Ishikawa (cell line): Measurements from ENCODE around the gene CBX4.

Experiments
- CEBPB ChIP-seq: IDR thresholded peaks from 2 replicates; pipeline ENCODE4 v1.6.1; 2012
- CREB1 ChIP-seq: IDR thresholded peaks from 2 replicates; pipeline ENCODE4 v1.6.1; 2012; ENCODE audit warnings: low read depth
- EGR1 ChIP-seq: IDR thresholded peaks from 2 replicates; pipeline ENCODE4 v1.6.1; 2012
- EP300 ChIP-seq: IDR thresholded peaks from 2 replicates; pipeline ENCODE4 v1.6.1; 2012; ENCODE audit warnings: borderline replicate concordance
- FOXM1 ChIP-seq: IDR thresholded peaks from 2 replicates; pipeline ENCODE4 v1.6.1; 2012; ENCODE audit warnings: low read depth, borderline replicate concordance
- MAX ChIP-seq: IDR thresholded peaks from 2 replicates; pipeline ENCODE4 v1.6.1; 2012
- NFIC ChIP-seq: IDR thresholded peaks from 2 replicates; pipeline ENCODE4 v1.6.1; 2012
- RAD21 ChIP-seq: IDR thresholded peaks from 2 replicates; pipeline ENCODE4 v1.6.1; 2012; ENCODE audit warnings: low read depth
- REST ChIP-seq: IDR thresholded peaks from 2 replicates; pipeline ENCODE4 v1.6.1; 2012; ENCODE audit warnings: low read depth, mild to moderate bottlenecking
- TAF1 ChIP-seq: IDR thresholded peaks from 2 replicates; pipeline ENCODE4 v1.6.1; 2012; ENCODE audit warnings: low read depth, mild to moderate bottlenecking
- TCF12 ChIP-seq: IDR thresholded peaks from 2 replicates; pipeline ENCODE4 v1.6.1; 2012; ENCODE audit warnings: low read depth
- TEAD4 ChIP-seq: IDR thresholded peaks from 2 replicates; pipeline ENCODE4 v1.6.1; 2012
- USF1 ChIP-seq: IDR thresholded peaks from 2 replicates; pipeline ENCODE4 v1.6.1; 2012
- YY1 ChIP-seq: IDR thresholded peaks from 2 replicates; pipeline ENCODE4 v1.6.1; 2012; ENCODE audit warnings: low read depth
- ZBTB7A ChIP-seq: IDR thresholded peaks from 2 replicates; pipeline ENCODE4 v1.6.1; 2012; ENCODE audit warnings: low read depth

Gene CBX4

GRCh38 chr17:79824893-79825579 is 14.2 kb downstream of the CBX4 start:
- TF ChIP-seq NFIC (no peak), ZBTB7A (no peak), EGR1 (no peak), TEAD4 (no peak), MAX (no peak), CREB1 (no peak), REST (no peak), TAF1 (no peak), RAD21 (no peak), EP300 (no peak), FOXM1 (no peak), YY1 (no peak), CEBPB (no peak), USF1 (no peak), TCF12 (no peak)

- TF ChIP-seq EP300 (no peak), MAX (no peak), TAF1 (no peak), NFIC (no peak), REST (no peak), EGR1 (no peak), TEAD4 (no peak), RAD21 (no peak), YY1 (no peak), CREB1 (no peak), TCF12 (no peak), ZBTB7A (no peak), FOXM1 (no peak), CEBPB (no peak), USF1 (no peak)
Measured at GRCh38 chr17:79824234-79824633, 15.0 kb downstream of the CBX4 start.

- TF ChIP-seq EGR1: no peak
- no peak for TF ChIP-seq FOXM1
- TF ChIP-seq EP300: no peak
- TF ChIP-seq TEAD4: no peak
- TF ChIP-seq USF1: no peak
- TF ChIP-seq CREB1: no peak
- TF ChIP-seq YY1: no peak
- TF ChIP-seq REST: no peak
- no peak for TF ChIP-seq ZBTB7A
- TF ChIP-seq NFIC: no peak
- no peak for TF ChIP-seq TCF12
- no peak for TF ChIP-seq RAD21
Measured at GRCh38 chr17:79822583-79823124, 16.6 kb downstream of the CBX4 start.
